GM18507 (cell line): ENCODE results near the gene IQCF2.
"Not testable (repeated sequence)": the region's sequence is repeated elsewhere in the genome, so short reads cannot be mapped to it uniquely, and the experiment has no call there.

Experiments used
- DNase-seq: peaks from one replicate; pipeline ENCODE4 v3.0.0; 2011; ENCODE audit warnings: low read depth; ENCODE audit not compliant: insufficient read length; ENCODE audit errors: extremely low spot score
- FAIRE-seq: peaks from 2 replicates; lab custom pipeline; 2011; peaks lifted over from hg19 to GRCh38; lab: Jason Lieb, UNC

Gene IQCF2

GRCh38 chr3:51874889-51875288, 13.5 kb downstream of the IQCF2 start:
- FAIRE-seq (no peak), DNase-seq (no peak)

- no peak for FAIRE-seq
Measured at GRCh38 chr3:51875501-51875900, 14.1 kb downstream of the IQCF2 start, which contains the start of gene IQCF5. Gene IQCF5 (minus strand): TSS chr3:51875601. CDS start chr3:51875531, 70 bp downstream.

GRCh38 chr3:51876186-51876585, 14.8 kb downstream of the IQCF2 start:
- no peak for FAIRE-seq

More at GRCh38 chr3:51875501-51875900, 14.1 kb downstream of the IQCF2 start, which contains the start of gene IQCF5:
- no peak for DNase-seq

GRCh38 chr3:51879937-51880336, 18.5 kb downstream of the IQCF2 start:
- DNase-seq: no peak
- no peak for FAIRE-seq

More at GRCh38 chr3:51876186-51876585, 14.8 kb downstream of the IQCF2 start:
- DNase-seq: no peak

- DNase-seq (no peak), FAIRE-seq (no peak)
Measured at GRCh38 chr3:51886447-51886846, 25.0 kb downstream of the IQCF2 start.

- DNase-seq (no peak), FAIRE-seq (no peak)
Measured at GRCh38 chr3:51887620-51888019, 26.2 kb downstream of the IQCF2 start.

GRCh38 chr3:51888463-51889105, 27.2 kb downstream of the IQCF2 start:
- DNase-seq (no peak), FAIRE-seq (no peak)

GRCh38 chr3:51891242-51892039, 30.0 kb downstream of the IQCF2 start:
- FAIRE-seq: no peak
- DNase-seq: no peak

GRCh38 chr3:51894391-51894790, 33.0 kb downstream of the IQCF2 start:
- no peak for FAIRE-seq
- DNase-seq: no peak

- DNase-seq (no peak), FAIRE-seq (no peak)
Measured at GRCh38 chr3:51894939-51895338, 33.5 kb downstream of the IQCF2 start.

GRCh38 chr3:51896607-51897305, 35.3 kb downstream of the IQCF2 start:
- DNase-seq (no peak), FAIRE-seq (no peak)

GRCh38 chr3:51897391-51897790, 36.0 kb downstream of the IQCF2 start:
- DNase-seq (no peak), FAIRE-seq (no peak)

GRCh38 chr3:51900043-51900442, 38.6 kb downstream of the IQCF2 start:
- not testable (repeated sequence) for DNase-seq, FAIRE-seq

GRCh38 chr3:51902361-51902760, 40.9 kb downstream of the IQCF2 start:
- not testable (repeated sequence) for FAIRE-seq

GRCh38 chr3:51904034-51904823, 42.8 kb downstream of the IQCF2 start:
- DNase-seq (no peak), FAIRE-seq (no peak)

More at GRCh38 chr3:51902361-51902760, 40.9 kb downstream of the IQCF2 start:
- DNase-seq: not testable (repeated sequence)

GRCh38 chr3:51908026-51908425, 46.6 kb downstream of the IQCF2 start:
- FAIRE-seq: no peak
- no peak for DNase-seq
